Uterus (tissue), 4 donors: ENCODE results near the gene UST. TPM values are rescaled to one million over a fixed set of nuclear protein-coding genes. Genes with fewer than 3 reads are reported as not detected.
A peak's percentile ranks its signal among the peaks of the same experiment; 100 is the strongest.

Experiments
- DNase-seq, 2 donors: peaks; one replicate each; pipeline ENCODE4 v3.0.0-alpha.2; 2019 to 2020
- H3K27ac ChIP-seq, 2 donors: fragments of 200-600 bp; sonication (generic); 1 replicate in 1 of 2; 2 replicates in 1 of 2; pipeline ENCODE4 v1.5.1; 2016 to 2018
- H3K27me3 ChIP-seq, 2 donors: fragments of 200-600 bp; sonication (generic); one replicate each; pipeline ENCODE4 v1.5.1; 2018 to 2019; ENCODE audit warnings: control low read depth in 1 of 2
- H3K36me3 ChIP-seq, 2 donors: fragments of 200-600 bp; sonication (generic); one replicate each; pipeline ENCODE4 v1.5.1; 2019; ENCODE audit warnings: control low read depth in 1 of 2
- H3K4me1 ChIP-seq, 2 donors: fragments of 200-600 bp; sonication (generic); one replicate each; pipeline ENCODE4 v1.5.1; 2018 to 2019; ENCODE audit warnings: control low read depth in 1 of 2
- H3K4me3 ChIP-seq, 2 donors: fragments of 200-600 bp; sonication (generic); 1 replicate in 1 of 2; 2 replicates in 1 of 2; pipeline ENCODE4 v1.5.1; 2018 to 2019; ENCODE audit warnings: mild to moderate bottlenecking in 1 of 2
- H3K9me3 ChIP-seq, 2 donors: fragments of 200-600 bp; sonication (generic); one replicate each; pipeline ENCODE4 v1.5.1; 2019; ENCODE audit warnings: control low read depth in 1 of 2
- CTCF ChIP-seq, 4 experiments: fragments of 200-600 bp in 2 of 4; fragments of 450-650 bp in 2 of 4; sonication (generic) in 2 of 4; IDR thresholded peaks; one replicate each; pipeline ENCODE4 v1.5.1; 2016 to 2019; ENCODE audit warnings: antibody characterized with exemption in 4 of 4, mild to moderate bottlenecking in 2 of 4, moderate library complexity in 1 of 4
- POLR2A ChIP-seq, 2 donors: fragments of 450-650 bp; IDR thresholded peaks; one replicate each; pipeline ENCODE4 v1.6.1; 2016; ENCODE audit warnings: antibody characterized with exemption in 2 of 2, mild to moderate bottlenecking in 1 of 2, moderate library complexity in 1 of 2
- intact Hi-C: fragments of 100-400 bp; cut with DNase I; formaldehyde crosslinking; loops from one replicate; pipeline ENCODE4 v1.15.1; 2023; ENCODE audit warnings: low total_unique reads
- total RNA-seq, 4 donors: library from RNA; depleted of rRNA in 3 of 4; stranded (reverse); fragments of >200 nt in 3 of 4; gene quantifications; one replicate each; pipeline versions ENCODE4 v1.1.0 to v1.2.4, GENCODE V29; 2014 to 2023
- donor health status: DM: yes; HTN: yes; CAD: no.

Gene UST
- total RNA-seq, 4 donors from 2014 or later = 6.1 to 23.2 (median 17.2) TPM

GRCh38 chr6:149075616-149076354 lies 329.0 kb downstream of the UST start:
- H3K4me1 ChIP-seq = peaks cover 0 to 5% of the 10 kb centered on the region in 2 donors
- H3K9me3 ChIP-seq = no peaks in the 10 kb centered on the region
- H3K27me3 ChIP-seq = no peaks in the 10 kb centered on the region
- no peak for DNase-seq
- no peak overlapping the region for H3K4me3 ChIP-seq
- intact Hi-C loops = no loop called here
- peak overlapping the region; percentile 22 to 30 for H3K27ac ChIP-seq
- TF ChIP-seq CTCF (IDR thresholded peaks at IDR 0.05) = no peak
- TF ChIP-seq POLR2A (IDR thresholded peaks at IDR 0.05) = no peak
- H3K36me3 ChIP-seq = no peaks in the 10 kb centered on the region

GRCh38 chr6:149076355-149076734 lies 329.5 kb downstream of the UST start:
- H3K4me1 ChIP-seq = peaks cover 4 to 6% of the 10 kb centered on the region in 2 donors
- no peak overlapping the region for H3K4me3 ChIP-seq
- intact Hi-C loops = no loop called here
- no peaks in the 10 kb centered on the region for H3K9me3 ChIP-seq
- no peaks in the 10 kb centered on the region for H3K36me3 ChIP-seq
- peak overlapping the region in 1 of 2 donors; percentile 30 for H3K27ac ChIP-seq
- no peak for DNase-seq
- TF ChIP-seq POLR2A (IDR thresholded peaks at IDR 0.05) = no peak
- TF ChIP-seq CTCF (IDR thresholded peaks at IDR 0.05) = no peak
- H3K27me3 ChIP-seq = no peaks in the 10 kb centered on the region

- intact Hi-C loops = no loop called here
- H3K4me1 ChIP-seq = peaks cover 4 to 6% of the 10 kb centered on the region in 2 donors
- no peak overlapping the region for H3K4me3 ChIP-seq
- no peak for DNase-seq
- H3K27me3 ChIP-seq = no peaks in the 10 kb centered on the region
- TF ChIP-seq POLR2A (IDR thresholded peaks at IDR 0.05) = no peak
- TF ChIP-seq CTCF (IDR thresholded peaks at IDR 0.05) = no peak
- H3K36me3 ChIP-seq = no peaks in the 10 kb centered on the region
- H3K27ac ChIP-seq = peak overlapping the region; percentile 42 to 55
- H3K9me3 ChIP-seq = no peaks in the 10 kb centered on the region
Observed at GRCh38 chr6:149077208-149077607, 330.4 kb downstream of the UST start.

- Histone ChIP-seq H3K27me3 (no peaks in the 10 kb centered on the region), H3K4me3 (no peak overlapping the region), H3K4me1 (peaks cover 6 to 8% of the 10 kb centered on the region in 2 donors), H3K27ac (peak overlapping the region; percentile 60 to 70), H3K9me3 (no peaks in the 10 kb centered on the region), H3K36me3 (no peaks in the 10 kb centered on the region)
- DNase-seq = no peak
- intact Hi-C loops = no loop called here
- TF ChIP-seq CTCF (IDR thresholded peaks at IDR 0.05) (no peak), POLR2A (IDR thresholded peaks at IDR 0.05) (no peak)
Observed at GRCh38 chr6:149078211-149078782, 331.5 kb downstream of the UST start.

- H3K4me1 ChIP-seq = peaks cover 6 to 8% of the 10 kb centered on the region in 2 donors
- TF ChIP-seq POLR2A (IDR thresholded peaks at IDR 0.05) (no peak), CTCF (IDR thresholded peaks at IDR 0.05) (no peak)
- peak overlapping the region; percentile 60 to 70 for H3K27ac ChIP-seq
- no peaks in the 10 kb centered on the region for H3K36me3 ChIP-seq
- no peak for DNase-seq
- no peaks in the 10 kb centered on the region for H3K27me3 ChIP-seq
- H3K9me3 ChIP-seq = no peaks in the 10 kb centered on the region
- intact Hi-C loops = no loop called here
- H3K4me3 ChIP-seq = no peak overlapping the region
Observed at GRCh38 chr6:149079456-149079855, 332.6 kb downstream of the UST start.
